ACC112 (cell line): ENCODE data around the gene NRXN2.

ENCODE experiments used
- H2AFZ ChIP-seq: fragments of 200-600 bp; sonication (generic); one replicate; pipeline ENCODE4 v1.6.0; 2017; ENCODE audit warnings: antibody characterized with exemption, low read length; ENCODE audit not compliant: unreplicated experiment
- H3K27ac ChIP-seq: fragments of 200-600 bp; sonication (generic); 2 replicates; pipeline ENCODE4 v1.5.1; 2014; ENCODE audit warnings: low read depth, mild to moderate bottlenecking, antibody characterized with exemption, low read length, moderate library complexity
- H3K27me3 ChIP-seq: fragments of 200-600 bp; sonication (generic); 2 replicates; pipeline ENCODE4 v1.6.1; 2014; ENCODE audit warnings: mild to moderate bottlenecking, antibody characterized with exemption, low read length, moderate library complexity, mixed read lengths; ENCODE audit not compliant: insufficient read depth
- H3K36me3 ChIP-seq: fragments of 200-600 bp; sonication (generic); 2 replicates; pipeline ENCODE4 v1.6.1; 2016; ENCODE audit warnings: mild to moderate bottlenecking, antibody characterized with exemption, low read length, moderate library complexity, mixed read lengths; ENCODE audit not compliant: insufficient read depth
- H3K4me1 ChIP-seq: fragments of 200-600 bp; sonication (generic); one replicate; pipeline ENCODE4 v1.6.1; 2016; ENCODE audit warnings: low read length, mixed read lengths; ENCODE audit not compliant: insufficient read depth, unreplicated experiment, control insufficient read depth
- H3K4me3 ChIP-seq: fragments of 200-600 bp; sonication (generic); 2 replicates; pipeline ENCODE4 v1.5.1; 2014; ENCODE audit warnings: mild to moderate bottlenecking, low read depth, low read length
- H3K79me2 ChIP-seq: fragments of 200-600 bp; sonication (generic); one replicate; pipeline ENCODE4 v1.6.0; 2016; ENCODE audit warnings: low read length; ENCODE audit not compliant: control insufficient read depth, unreplicated experiment, insufficient read depth

Gene NRXN2

GRCh38 chr11:64751136-64751535 is 28.1 kb upstream of the NRXN2 start:
- no peak overlapping the region for H2AFZ ChIP-seq
- H3K4me3 ChIP-seq, result no peak overlapping the region
- no peaks in the 10 kb centered on the region for H3K36me3 ChIP-seq
- H3K27ac ChIP-seq, result no peak overlapping the region
- H3K27me3 ChIP-seq, result no peaks in the 10 kb centered on the region
- peaks cover 8% of the 10 kb centered on the region for H3K4me1 ChIP-seq
- H3K79me2 ChIP-seq, result no peaks in the 10 kb centered on the region

GRCh38 chr11:64750361-64751054 is 27.5 kb upstream of the NRXN2 start:
- Histone ChIP-seq H3K27ac (no peak overlapping the region), H3K79me2 (no peaks in the 10 kb centered on the region), H3K36me3 (no peaks in the 10 kb centered on the region), H3K4me1 (peaks cover 8% of the 10 kb centered on the region), H3K4me3 (no peak overlapping the region), H2AFZ (no peak overlapping the region), H3K27me3 (peaks cover 3% of the 10 kb centered on the region; the same call in 1 of the 2 replicates)

- Histone ChIP-seq H3K27ac (peak overlapping the region; percentile 42; the same call in 1 of the 2 replicates), H3K79me2 (no peaks in the 10 kb centered on the region), H3K4me3 (no peak overlapping the region), H3K4me1 (peaks cover 18% of the 10 kb centered on the region), H3K36me3 (no peaks in the 10 kb centered on the region), H2AFZ (no peak overlapping the region), H3K27me3 (peaks cover 24% of the 10 kb centered on the region)
These were observed 25.1 kb upstream of the NRXN2 start for GRCh38 chr11:64747961-64748665.

GRCh38 chr11:64746486-64746885 is 23.5 kb upstream of the NRXN2 start:
- Histone ChIP-seq H3K27ac (no peak overlapping the region), H3K4me3 (no peak overlapping the region), H2AFZ (no peak overlapping the region), H3K27me3 (peaks cover 25% of the 10 kb centered on the region), H3K79me2 (no peaks in the 10 kb centered on the region), H3K4me1 (peaks cover 19% of the 10 kb centered on the region), H3K36me3 (no peaks in the 10 kb centered on the region)

- H3K27ac ChIP-seq, result no peak overlapping the region
- peaks cover 19% of the 10 kb centered on the region for H3K4me1 ChIP-seq
- H2AFZ ChIP-seq, result peak overlapping the region; percentile 12
- H3K27me3 ChIP-seq, result peaks cover 30% of the 10 kb centered on the region
- H3K79me2 ChIP-seq, result no peaks in the 10 kb centered on the region
- H3K4me3 ChIP-seq, result peak overlapping the region; percentile 73
- no peaks in the 10 kb centered on the region for H3K36me3 ChIP-seq
These were observed 22.7 kb upstream of the NRXN2 start for GRCh38 chr11:64745521-64746328.

- Histone ChIP-seq H2AFZ (peak overlapping the region; percentile 30), H3K27ac (no peak overlapping the region), H3K79me2 (no peaks in the 10 kb centered on the region), H3K36me3 (no peaks in the 10 kb centered on the region), H3K4me1 (peaks cover 19% of the 10 kb centered on the region), H3K27me3 (peaks cover 33% of the 10 kb centered on the region), H3K4me3 (peak overlapping the region; percentile 73)
These were observed 22.2 kb upstream of the NRXN2 start for GRCh38 chr11:64745189-64745520.

GRCh38 chr11:64744544-64745188 is 21.7 kb upstream of the NRXN2 start:
- peaks cover 33% of the 10 kb centered on the region for H3K27me3 ChIP-seq

GRCh38 chr11:64743591-64744543 is 20.9 kb upstream of the NRXN2 start, which contains the start of gene RASGRP2:
TSS of gene RASGRP2 (minus strand) at chr11:64744142. CDS start at chr11:64742866, 1,276 bp downstream.
- peaks cover 19% of the 10 kb centered on the region for H3K4me1 ChIP-seq
- H2AFZ ChIP-seq, result peak within 1 kb of the TSS; percentile 30

More at GRCh38 chr11:64744544-64745188, 21.7 kb upstream of the NRXN2 start:
- Histone ChIP-seq H3K36me3 (no peaks in the 10 kb centered on the region), H3K4me3 (peak overlapping the region; percentile 73), H3K4me1 (peaks cover 19% of the 10 kb centered on the region), H3K27ac (no peak overlapping the region), H2AFZ (peak overlapping the region; percentile 30), H3K79me2 (no peaks in the 10 kb centered on the region)

GRCh38 chr11:64742889-64743590 is 20.0 kb upstream of the NRXN2 start:
- H3K4me3 ChIP-seq, result peak overlapping the region; percentile 70
- H3K4me1 ChIP-seq, result peaks cover 12% of the 10 kb centered on the region
- H3K27ac ChIP-seq, result no peak overlapping the region
- no peaks in the 10 kb centered on the region for H3K79me2 ChIP-seq
- H3K36me3 ChIP-seq, result no peaks in the 10 kb centered on the region
- no peak overlapping the region for H2AFZ ChIP-seq
- peaks cover 33% of the 10 kb centered on the region for H3K27me3 ChIP-seq

More at GRCh38 chr11:64743591-64744543, 20.9 kb upstream of the NRXN2 start, which contains the start of gene RASGRP2:
- H3K27ac ChIP-seq, result no peak within 1 kb of the TSS
- peak within 1 kb of the TSS; percentile 73 for H3K4me3 ChIP-seq
- no peaks in the 10 kb centered on the region for H3K79me2 ChIP-seq
- peaks cover 33% of the 10 kb centered on the region for H3K27me3 ChIP-seq
- H3K36me3 ChIP-seq, result no peaks in the 10 kb centered on the region
